HL-60 (cell line): ENCODE measurements around the gene KRTAP3-1.

ENCODE experiments used
- DNase-seq, 2 experiments: peaks; one replicate each; pipeline ENCODE4 v3.0.0-alpha.2; 2010 to 2020; ENCODE audit warnings: low read depth in 1 of 2, low spot score in 1 of 2
- H3K27ac ChIP-seq: fragments of 250-450 bp; sonication (Bioruptor Pico); replicated peaks from 2 replicates; pipeline ENCODE4 v1.5.1; 2020; ENCODE audit warnings: mild to moderate bottlenecking, moderate library complexity
- H3K27me3 ChIP-seq: fragments of 250-450 bp; sonication (Bioruptor Pico); 2 replicates; pipeline ENCODE4 v1.5.1; 2021; ENCODE audit warnings: mild to moderate bottlenecking, moderate library complexity; ENCODE audit not compliant: insufficient read depth, poor library complexity, severe bottlenecking
- H3K4me3 ChIP-seq: replicated peaks from 2 replicates; pipeline ENCODE4 v1.5.1; 2011; ENCODE audit warnings: mild to moderate bottlenecking, control low read depth, low read length; ENCODE audit not compliant: insufficient read depth
- CTCF ChIP-seq: IDR thresholded peaks from one replicate; pipeline ENCODE4 v1.5.1; 2011; ENCODE audit warnings: low read length, control low read depth, inconsistent platforms; ENCODE audit not compliant: insufficient read depth
- GABPA ChIP-seq: IDR thresholded peaks from 2 replicates; pipeline ENCODE4 v1.6.1; 2012; ENCODE audit warnings: low read depth
- POLR2AphosphoS5 ChIP-seq: IDR thresholded peaks from 2 replicates; pipeline ENCODE4 v1.6.1; 2012; ENCODE audit warnings: low read depth
- REST ChIP-seq: IDR thresholded peaks from 2 replicates; pipeline ENCODE4 v1.6.1; 2012; ENCODE audit warnings: low read depth; ENCODE audit not compliant: insufficient replicate concordance
- SPI1 ChIP-seq: IDR thresholded peaks from 2 replicates; pipeline ENCODE4 v1.6.1; 2012; ENCODE audit warnings: low read depth, mild to moderate bottlenecking, borderline replicate concordance

KRTAP3-1 gene

DNA sequence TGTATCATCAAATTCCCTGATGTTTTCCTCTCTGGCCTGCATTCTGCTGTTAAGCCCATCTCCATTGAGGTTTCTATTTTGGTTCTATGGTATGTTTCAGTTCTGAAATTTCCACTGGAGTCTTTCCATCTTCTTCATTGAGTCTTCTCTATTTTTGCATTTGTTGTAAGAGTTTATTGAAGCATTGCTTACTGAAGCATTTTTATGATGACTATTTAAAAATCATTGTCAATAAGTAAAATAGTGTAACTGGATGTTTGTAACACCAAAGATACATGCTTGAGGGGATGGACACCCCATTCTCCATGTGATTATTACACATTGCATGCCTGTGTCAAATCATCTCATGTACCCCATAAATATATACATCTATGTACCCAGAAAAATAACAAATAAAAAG is 33.4 kb downstream of the KRTAP3-1 start:
- no peak overlapping the region for H3K4me3 ChIP-seq
- no peak for TF ChIP-seq SPI1
- peaks cover 3% of the 10 kb centered on the region for H3K27me3 ChIP-seq
- H3K27ac ChIP-seq: no peak overlapping the region
- no peak for DNase-seq

GRCh38 chr17:40974366-40974765 is 34.6 kb downstream of the KRTAP3-1 start:
- H3K4me3 ChIP-seq: no peak overlapping the region
- no peak overlapping the region for H3K27ac ChIP-seq
- peaks cover 3% of the 10 kb centered on the region for H3K27me3 ChIP-seq
- DNase-seq: no peak
- TF ChIP-seq CTCF (no peak), POLR2AphosphoS5 (no peak), SPI1 (no peak), REST (no peak), GABPA (no peak)

DNA sequence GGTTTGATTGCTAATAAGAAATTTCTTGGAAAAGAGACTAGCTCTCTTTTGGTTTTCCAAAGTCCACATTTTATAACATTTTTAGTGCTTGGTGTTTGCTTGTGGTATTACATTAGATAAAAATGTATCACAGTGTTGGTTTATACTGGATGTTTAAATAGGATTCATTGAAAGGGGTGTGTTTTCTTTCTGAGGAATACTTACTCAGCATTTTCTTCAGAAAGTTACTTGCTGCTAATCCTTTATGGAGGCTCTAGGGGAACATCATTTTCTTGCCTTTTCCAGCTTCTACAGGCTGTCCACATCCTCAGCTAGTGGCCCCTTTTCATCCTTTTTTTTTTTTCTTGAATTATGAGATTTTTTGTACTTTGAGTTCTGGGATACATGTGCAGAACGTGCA is 41.3 kb downstream of the KRTAP3-1 start:
- no peak for DNase-seq
- Histone ChIP-seq H3K27me3 (no peaks in the 10 kb centered on the region), H3K4me3 (no peak overlapping the region), H3K27ac (no peak overlapping the region)
- no peak for TF ChIP-seq POLR2AphosphoS5
- TF ChIP-seq REST: no peak
- TF ChIP-seq CTCF: no peak
- TF ChIP-seq SPI1: no peak
- no peak for TF ChIP-seq GABPA

DNA sequence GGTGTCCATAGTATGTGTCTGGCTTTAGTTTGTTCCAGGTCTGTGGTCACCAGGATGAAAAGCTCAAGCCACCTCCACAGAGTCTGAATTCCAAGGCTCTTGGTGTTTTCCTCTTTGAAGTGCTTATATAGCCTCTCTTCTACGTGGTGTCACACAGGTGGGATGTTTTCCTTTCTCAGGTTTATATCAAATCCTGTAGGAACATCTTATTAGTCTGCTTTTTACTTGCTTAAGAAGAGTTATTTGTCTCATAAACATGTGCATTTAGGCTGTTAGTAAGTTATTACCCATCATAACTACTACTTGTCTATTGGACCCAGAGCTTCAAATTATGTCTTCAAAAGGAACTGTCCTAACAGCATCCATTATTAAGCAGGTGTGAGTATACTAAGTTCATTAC is 42.1 kb downstream of the KRTAP3-1 start, which contains the start of gene KRT39:
Gene KRT39, minus strand, starts transcription at position 101 of the 400 bp plus-strand sequence. Its CDS starts 92 bp downstream, at position 9.
- H3K27me3 ChIP-seq: no peaks in the 10 kb centered on the region
- no peak for TF ChIP-seq SPI1
- no peak within 1 kb of the TSS for H3K4me3 ChIP-seq
- no peak for DNase-seq
- no peak within 1 kb of the TSS for H3K27ac ChIP-seq

GRCh38 chr17:40963838-40964237 is 45.1 kb downstream of the KRTAP3-1 start:
- Histone ChIP-seq H3K27me3 (no peaks in the 10 kb centered on the region), H3K27ac (no peak overlapping the region), H3K4me3 (no peak overlapping the region)
- no peak for DNase-seq
- TF ChIP-seq SPI1: no peak
- TF ChIP-seq POLR2AphosphoS5: no peak
- peak; percentile 65 for TF ChIP-seq CTCF
- no peak for TF ChIP-seq REST
- no peak for TF ChIP-seq GABPA
